Measurements from ENCODE around the gene PLPPR1.
"Not testable (repeated sequence)": the region's sequence is repeated elsewhere in the genome, so short reads cannot be mapped to it uniquely, and the experiment has no call there.

The PLPPR1 gene

GRCh38 chr9:101028346-101029314 is at the start of gene PLPPR1:
PLPPR1 (plus strand) TSS chr9:101028727.
- peak; percentile 85 for DNase-seq

- no peak for DNase-seq
Observed at GRCh38 chr9:100989731-100990130, 38.8 kb upstream of the PLPPR1 start.

GRCh38 chr9:100990605-100991381 is 37.7 kb upstream of the PLPPR1 start:
- DNase-seq = no peak

- no peak for DNase-seq
Observed at GRCh38 chr9:100992632-100993031, 35.9 kb upstream of the PLPPR1 start.

GRCh38 chr9:100999906-101000544 is 28.5 kb upstream of the PLPPR1 start:
- no peak for DNase-seq

- no peak for DNase-seq
Observed at GRCh38 chr9:101005246-101005645, 23.3 kb upstream of the PLPPR1 start.

GRCh38 chr9:101014566-101014965 is 14.0 kb upstream of the PLPPR1 start:
- DNase-seq = no peak

- no peak for DNase-seq
Observed at GRCh38 chr9:101018467-101018866, 10.1 kb upstream of the PLPPR1 start.

GRCh38 chr9:101022704-101023103 is 5.8 kb upstream of the PLPPR1 start:
- no peak for DNase-seq

GRCh38 chr9:101025940-101026339 is 2.6 kb upstream of the PLPPR1 start:
- DNase-seq = no peak

GRCh38 chr9:101026824-101027223 is 1.7 kb upstream of the PLPPR1 start:
- peak; percentile 83 for DNase-seq

- peak; percentile 83 for DNase-seq
Observed at GRCh38 chr9:101027236-101027635, 1.3 kb upstream of the PLPPR1 start.

- no peak for DNase-seq
Observed at GRCh38 chr9:101027733-101028345, 688 bp upstream of the PLPPR1 start.

- DNase-seq = no peak
Observed at GRCh38 chr9:101029315-101030085, 973 bp downstream of the PLPPR1 start.

- no peak for DNase-seq
Observed at GRCh38 chr9:101030086-101030391, 1.5 kb downstream of the PLPPR1 start.

GRCh38 chr9:101032426-101032825 is 3.9 kb downstream of the PLPPR1 start:
- no peak for DNase-seq

GRCh38 chr9:101034222-101034621 is 5.7 kb downstream of the PLPPR1 start:
- DNase-seq = no peak

- DNase-seq = no peak
Observed at GRCh38 chr9:101035098-101035497, 6.6 kb downstream of the PLPPR1 start.

GRCh38 chr9:101037430-101037829 is 8.9 kb downstream of the PLPPR1 start:
- no peak for DNase-seq

- DNase-seq = no peak
Observed at GRCh38 chr9:101038488-101038887, 10.0 kb downstream of the PLPPR1 start.

GRCh38 chr9:101039581-101039980 is 11.1 kb downstream of the PLPPR1 start:
- DNase-seq = not testable (repeated sequence)

- DNase-seq = no peak
Observed at GRCh38 chr9:101047848-101048397, 19.4 kb downstream of the PLPPR1 start.
